ENCODE data around the gene ABCA1. TPM values are rescaled to one million over a fixed set of nuclear protein-coding genes. Genes with fewer than 3 reads are reported as not detected.

The ABCA1 gene
- polyA plus RNA-seq, 1 donor (not counting 4 experiments of a cell fraction or from before 2014, with no cell fraction given): 23.0 TPM

DNA sequence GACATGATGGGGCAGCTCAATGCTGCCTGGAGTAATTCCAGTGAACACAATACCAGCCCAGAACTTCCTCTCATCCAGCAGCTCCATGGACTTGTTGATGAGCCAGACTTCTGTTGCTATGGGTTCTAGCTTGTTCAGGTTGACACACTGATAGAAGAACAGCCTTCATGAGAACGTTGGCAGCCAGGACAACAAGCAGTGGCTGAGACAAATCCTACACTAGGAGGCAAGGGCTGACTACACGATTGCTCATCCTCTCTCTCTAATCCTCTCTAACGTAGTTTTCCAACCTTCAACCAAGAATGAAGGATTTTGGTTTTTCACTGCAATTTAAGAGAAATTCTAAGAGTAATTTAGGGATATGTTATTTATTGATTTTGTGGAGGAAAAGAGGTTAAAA, 96.3 kb downstream of the ABCA1 start:
- no peaks in the 10 kb centered on the region for H3K9me3 ChIP-seq (ENCODE audit: control insufficient read depth, low read depth, low read length)
- FAIRE-seq: peak; percentile 79
- no peaks in the 10 kb centered on the region for H3K27me3 ChIP-seq (ENCODE audit: control insufficient read depth, extremely low read depth, insufficient read depth, low read length)
- H3K79me2 ChIP-seq (ENCODE audit: control insufficient read depth, insufficient read depth, low read length): no peaks in the 10 kb centered on the region
- no peak overlapping the region for H3K9ac ChIP-seq (ENCODE audit: control insufficient read depth, extremely low read depth, insufficient read depth, low read length)
- H3K4me1 ChIP-seq (ENCODE audit: control insufficient read depth, extremely low read depth, insufficient read depth, low read length): peaks cover 14% of the 10 kb centered on the region
- H3K4me2 ChIP-seq (ENCODE audit: control insufficient read depth, extremely low read depth, insufficient read depth, low read depth, low read length): no peak overlapping the region
- no peaks in the 10 kb centered on the region for H4K20me1 ChIP-seq (ENCODE audit: control insufficient read depth, extremely low read depth, insufficient read depth, low read length)
- no peak overlapping the region for H2AFZ ChIP-seq (ENCODE audit: control insufficient read depth, low read length)
- H3K4me3 ChIP-seq (ENCODE audit: control insufficient read depth in 2 of 3, extremely low read depth in 1 of 3, insufficient read depth in 2 of 3, low read depth in 1 of 3, low read length in 3 of 3): no peak overlapping the region
- TF ChIP-seq EZH2 (IDR thresholded peaks at IDR 0.05; ENCODE audit: low read length): no peak
- TF ChIP-seq, protein P1, sequence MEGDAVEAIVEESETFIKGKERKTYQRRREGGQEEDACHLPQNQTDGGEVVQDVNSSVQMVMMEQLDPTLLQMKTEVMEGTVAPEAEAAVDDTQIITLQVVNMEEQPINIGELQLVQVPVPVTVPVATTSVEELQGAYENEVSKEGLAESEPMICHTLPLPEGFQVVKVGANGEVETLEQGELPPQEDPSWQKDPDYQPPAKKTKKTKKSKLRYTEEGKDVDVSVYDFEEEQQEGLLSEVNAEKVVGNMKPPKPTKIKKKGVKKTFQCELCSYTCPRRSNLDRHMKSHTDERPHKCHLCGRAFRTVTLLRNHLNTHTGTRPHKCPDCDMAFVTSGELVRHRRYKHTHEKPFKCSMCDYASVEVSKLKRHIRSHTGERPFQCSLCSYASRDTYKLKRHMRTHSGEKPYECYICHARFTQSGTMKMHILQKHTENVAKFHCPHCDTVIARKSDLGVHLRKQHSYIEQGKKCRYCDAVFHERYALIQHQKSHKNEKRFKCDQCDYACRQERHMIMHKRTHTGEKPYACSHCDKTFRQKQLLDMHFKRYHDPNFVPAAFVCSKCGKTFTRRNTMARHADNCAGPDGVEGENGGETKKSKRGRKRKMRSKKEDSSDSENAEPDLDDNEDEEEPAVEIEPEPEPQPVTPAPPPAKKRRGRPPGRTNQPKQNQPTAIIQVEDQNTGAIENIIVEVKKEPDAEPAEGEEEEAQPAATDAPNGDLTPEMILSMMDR (optimal IDR thresholded peaks at IDR 0.05 in 1 of 3, IDR thresholded peaks at IDR 0.05 in 1 of 3, conservative IDR thresholded peaks at IDR 0.05 in 1 of 3; ENCODE audit: extremely low read depth in 1 of 3, insufficient read depth in 2 of 3, low read length in 3 of 3): peak in 1 of 3 experiments; percentile 5
- H3K27ac ChIP-seq (ENCODE audit: control insufficient read depth, insufficient read depth, low read length): no peak overlapping the region
- peaks cover 4% of the 10 kb centered on the region for H3K9me1 ChIP-seq (ENCODE audit: control insufficient read depth, extremely low read depth, insufficient read depth, low read length)
- H3K36me3 ChIP-seq (ENCODE audit: control insufficient read depth in 2 of 2, extremely low read depth in 1 of 2, insufficient read depth in 2 of 2, low read length in 2 of 2): peaks cover 19 to 55% of the 10 kb centered on the region in 2 experiments
- dilution Hi-C loops (cut with MboI; ENCODE audit: extremely low pct_ligation_motif_present, low sequenced_read_pairs): no loop called here
- DNase-seq (ENCODE audit: low read depth, low spot score): peak; percentile 56

DNA sequence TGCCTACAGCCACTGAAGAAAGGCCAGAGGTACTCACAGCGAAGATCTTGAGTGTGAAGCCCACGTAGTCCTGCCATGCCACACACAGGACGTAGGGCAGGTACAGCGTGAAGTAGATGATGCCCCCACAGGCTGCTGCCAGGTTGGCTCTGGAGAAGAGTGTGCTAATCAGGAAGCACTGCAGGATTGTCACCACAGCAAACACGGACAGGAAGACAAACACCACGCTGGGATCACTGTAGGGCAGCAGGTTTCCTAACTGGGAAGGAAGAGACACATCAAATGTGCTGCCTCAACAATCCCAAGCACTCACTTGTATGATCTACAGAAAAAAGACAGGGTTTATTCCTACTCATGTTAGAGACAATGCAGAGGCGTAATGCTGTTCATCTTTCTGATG, 101.0 kb downstream of the ABCA1 start:
- no peak for FAIRE-seq
- H4K20me1 ChIP-seq (ENCODE audit: control insufficient read depth, extremely low read depth, insufficient read depth, low read length): no peaks in the 10 kb centered on the region
- dilution Hi-C loops (cut with MboI; ENCODE audit: extremely low pct_ligation_motif_present, low sequenced_read_pairs): no loop called here
- no peaks in the 10 kb centered on the region for H3K27me3 ChIP-seq (ENCODE audit: control insufficient read depth, extremely low read depth, insufficient read depth, low read length)
- no peak overlapping the region for H2AFZ ChIP-seq (ENCODE audit: control insufficient read depth, low read length)
- H3K4me1 ChIP-seq (ENCODE audit: control insufficient read depth, extremely low read depth, insufficient read depth, low read length): peaks cover 13% of the 10 kb centered on the region
- no peaks in the 10 kb centered on the region for H3K79me2 ChIP-seq (ENCODE audit: control insufficient read depth, insufficient read depth, low read length)
- H3K36me3 ChIP-seq (ENCODE audit: control insufficient read depth in 2 of 2, extremely low read depth in 1 of 2, insufficient read depth in 2 of 2, low read length in 2 of 2): peaks cover 27 to 57% of the 10 kb centered on the region in 2 experiments
- H3K9me1 ChIP-seq (ENCODE audit: control insufficient read depth, extremely low read depth, insufficient read depth, low read length): peaks cover 4% of the 10 kb centered on the region
- no peaks in the 10 kb centered on the region for H3K9me3 ChIP-seq (ENCODE audit: control insufficient read depth, low read depth, low read length)
- no peak overlapping the region for H3K4me3 ChIP-seq (ENCODE audit: control insufficient read depth in 2 of 3, extremely low read depth in 1 of 3, insufficient read depth in 2 of 3, low read depth in 1 of 3, low read length in 3 of 3)
- no peak overlapping the region for H3K4me2 ChIP-seq (ENCODE audit: control insufficient read depth, extremely low read depth, insufficient read depth, low read depth, low read length)
- no peak overlapping the region for H3K27ac ChIP-seq (ENCODE audit: control insufficient read depth, insufficient read depth, low read length)
- no peak overlapping the region for H3K9ac ChIP-seq (ENCODE audit: control insufficient read depth, extremely low read depth, insufficient read depth, low read length)
- no peak for DNase-seq (ENCODE audit: low read depth, low spot score)
- no peak for TF ChIP-seq EZH2 (IDR thresholded peaks at IDR 0.05; ENCODE audit: low read length)
- TF ChIP-seq, protein P1 (optimal IDR thresholded peaks at IDR 0.05 in 1 of 3, IDR thresholded peaks at IDR 0.05 in 1 of 3, conservative IDR thresholded peaks at IDR 0.05 in 1 of 3; ENCODE audit: extremely low read depth in 1 of 3, insufficient read depth in 2 of 3, low read length in 3 of 3): no peak

Measured in keratinocyte (primary cell).